ENCODE results near the gene INSIG2. TPM values are rescaled to one million over a fixed set of nuclear protein-coding genes. Genes with fewer than 3 reads are reported as not detected.

Gene INSIG2
- total and polyA plus RNA-seq, 2 of the 8 experiments (the other 6 are each of a cell fraction or from before 2014, with no cell fraction given), result 7.0 to 11.2 TPM

- 89% methylated on average over 1 of the region's 1 CpG; no CpG with 5 or more reads in 1 of the 2 experiments for WGBS, 2 experiments (ENCODE audit: extremely low coverage in 1 of 2, insufficient coverage in 1 of 2, insufficient read length in 1 of 2, insufficient replicate concordance in 2 of 2, low coverage in 1 of 2, low lambda C conversion rate in 2 of 2, missing lambda C conversion rate in 1 of 2)
- Histone ChIP-seq H3K4ac (replicated peaks; ENCODE audit: insufficient read length, low read depth, low read length) (no peak overlapping the region), H3K4me1 (replicated peaks in 1 of 4; ENCODE audit: control insufficient read depth in 3 of 4, insufficient read depth in 4 of 4, low read length in 3 of 4) (no peaks in the 10 kb centered on the region), H4K20me1 (replicated peaks in 1 of 2; ENCODE audit: control insufficient read depth in 1 of 2, insufficient read depth in 2 of 2, low read length in 2 of 2) (no peaks in the 10 kb centered on the region), H3K18ac (ENCODE audit: extremely low read depth, low read length) (no peak overlapping the region), H3K4me3 (ENCODE audit: extremely low read depth in 1 of 4, insufficient read depth in 2 of 4, low read depth in 3 of 4, low read length in 4 of 4) (no peak overlapping the region), H3K23me2 (ENCODE audit: low read depth, low read length) (no peaks in the 10 kb centered on the region), H2BK15ac (ENCODE audit: low read length) (no peak overlapping the region), H3K4me2 (ENCODE audit: insufficient read depth in 1 of 2, low read depth in 2 of 2, low read length in 2 of 2) (no peak overlapping the region), H4K91ac (replicated peaks; ENCODE audit: insufficient read length, low read length) (no peak overlapping the region), H3K9me3 (ENCODE audit: insufficient read depth in 2 of 2, low read depth in 1 of 2, low read length in 1 of 2) (no peaks in the 10 kb centered on the region), H4K5ac (ENCODE audit: insufficient read length, low read depth, low read length) (no peak overlapping the region), H3K27ac (ENCODE audit: low read depth, low read length) (no peak overlapping the region), H2AFZ (ENCODE audit: low read length) (no peak overlapping the region), H3K23ac (ENCODE audit: insufficient read length) (no peak overlapping the region), H2BK20ac (ENCODE audit: low read length) (no peak overlapping the region), H2BK120ac (replicated peaks; ENCODE audit: low read depth, low read length) (no peak overlapping the region), H3K79me2 (ENCODE audit: control insufficient read depth in 1 of 2, insufficient read depth in 2 of 2, low read length in 2 of 2) (no peaks in the 10 kb centered on the region), H3K79me1 (ENCODE audit: low read depth, low read length) (no peaks in the 10 kb centered on the region), H2AK5ac (ENCODE audit: low read depth, low read length) (no peak overlapping the region), H3K14ac (ENCODE audit: insufficient read length) (no peak overlapping the region), H2BK12ac (ENCODE audit: low read depth, low read length) (no peak overlapping the region), H3K36me3 (ENCODE audit: control insufficient read depth in 2 of 4, insufficient read depth in 4 of 4, low read length in 3 of 4) (peaks cover 0 to 19% (median 3%) of the 10 kb centered on the region in 4 experiments; a peak in 5 of 8 replicates), H3K56ac (replicated peaks; ENCODE audit: insufficient read length, low read depth, low read length) (no peak overlapping the region), H2BK5ac (ENCODE audit: low read depth, low read length) (no peak overlapping the region), H4K8ac (ENCODE audit: extremely low read depth, insufficient read depth, low read length) (no peak overlapping the region), H3K27me3 (replicated peaks in 1 of 4; ENCODE audit: control insufficient read depth in 3 of 4, extremely low read depth in 1 of 4, insufficient read depth in 3 of 4, low read length in 3 of 4) (no peaks in the 10 kb centered on the region), H3K9ac (replicated peaks in 1 of 4; ENCODE audit: extremely low read depth in 1 of 4, low read depth in 3 of 4, low read length in 3 of 4) (no peak overlapping the region)
- FAIRE-seq, result no peak
- ChIA-PET CTCF (ENCODE audit: partially characterized antibody) (interaction anchor here (1.6 kb wide), 1 partner anchor 64 kb away, joined by 3 read pairs; no protein-coding TSS in a partner anchor), POLR2A (ENCODE audit: partially characterized antibody) (no interaction called here)
- TF ChIP-seq HDAC6 (IDR thresholded peaks at IDR 0.05; ENCODE audit: low read depth, low read length) (no peak), TAF1 (IDR thresholded peaks at IDR 0.05; ENCODE audit: low read depth, low read length) (no peak), TCF12 (IDR thresholded peaks at IDR 0.05; ENCODE audit: low read depth, low read length) (no peak), RFX5 (IDR thresholded peaks at IDR 0.05; ENCODE audit: borderline replicate concordance, low read depth, low read length) (no peak)
- DNase-seq (ENCODE audit: low read depth in 1 of 2, low spot score in 2 of 2), result no peak
Measured at GRCh38 chr2:118110991-118111390, 22.7 kb downstream of the INSIG2 start.
